Placental epithelial cell (primary cell): ENCODE results near the gene ARRB2. TPM values are rescaled to one million over a fixed set of nuclear protein-coding genes. Genes with fewer than 3 reads are reported as not detected.

Experiments
- total RNA-seq: library from RNA; depleted of rRNA; stranded (reverse); fragments of >200 nt; gene quantifications from 2 replicates; pipeline ENCODE4 v1.2.3, GENCODE V29; 2012

ARRB2 gene
- total RNA-seq = 3.9 and 6.5 TPM in 2 replicates

GRCh38 chr17:4709794-4710692, at the start of gene ARRB2:
Gene ARRB2, plus strand, starts transcription at chr17:4710632. Its CDS starts 90 bp downstream, at chr17:4710722.

GRCh38 chr17:4739122-4740024, 28.9 kb downstream of the ARRB2 start, which contains the start of the genes CXCL16 and ZMYND15:
Gene CXCL16, minus strand, starts transcription at chr17:4739928. Its CDS starts 589 bp downstream, at chr17:4739339.
Gene ZMYND15, plus strand, starts transcription at chr17:4739833. Its CDS starts 716 bp downstream, at chr17:4740549.

Other genes starting within 250 kb of the ARRB2 start
- 0.79 and 1.5 TPM in 2 replicates for gene SPNS2, start 211.8 kb upstream of the ARRB2 start, total RNA-seq
- gene MYBBP1A, start 155.2 kb upstream of the ARRB2 start, total RNA-seq = 47.9 and 57.5 TPM in 2 replicates
- gene GGT6, start 150.1 kb upstream of the ARRB2 start, total RNA-seq = not detected in 2 replicates
- 18.3 and 33.8 TPM in 2 replicates for gene SMTNL2, start 126.1 kb upstream of the ARRB2 start, total RNA-seq
- 2.7 and 5.9 TPM in 2 replicates for gene ALOX15, start 69.0 kb upstream of the ARRB2 start, total RNA-seq
- gene PELP1, start 6.5 kb upstream of the ARRB2 start, total RNA-seq = 19.2 and 46.0 TPM in 2 replicates
- 15.5 and 19.2 TPM in 2 replicates for gene MED11, start 20.8 kb downstream of the ARRB2 start, total RNA-seq
- under 0.01 TPM in 1 of 2 replicates, not detected in the other for gene ZMYND15, start 29.2 kb downstream of the ARRB2 start, total RNA-seq
- 0.79 and 5.6 TPM in 2 replicates for gene CXCL16, start 29.3 kb downstream of the ARRB2 start, total RNA-seq
- not detected in 2 replicates for gene TM4SF5, start 61.3 kb downstream of the ARRB2 start, total RNA-seq
- gene VMO1, start 75.7 kb downstream of the ARRB2 start, total RNA-seq = 0.33 TPM in 1 of 2 replicates, not detected in the other
- 0.79 TPM in 1 of 2 replicates, not detected in the other for gene GLTPD2, start 78.3 kb downstream of the ARRB2 start, total RNA-seq
- 78.5 and 282 TPM in 2 replicates for gene PSMB6, start 85.5 kb downstream of the ARRB2 start, total RNA-seq
- 54.9 and 100 TPM in 2 replicates for gene PLD2, start 96.5 kb downstream of the ARRB2 start, total RNA-seq
- 69.8 and 90.7 TPM in 2 replicates for gene MINK1, start 122.7 kb downstream of the ARRB2 start, total RNA-seq
- gene C17orf107, start 188.9 kb downstream of the ARRB2 start, total RNA-seq = 32.5 and 48.7 TPM in 2 replicates
- 0.87 and 1.6 TPM in 2 replicates for gene CHRNE, start 192.5 kb downstream of the ARRB2 start, total RNA-seq
- gene GP1BA, start 221.6 kb downstream of the ARRB2 start, total RNA-seq = not detected in 2 replicates
- gene SLC25A11, start 229.4 kb downstream of the ARRB2 start, total RNA-seq = 49.5 and 65.2 TPM in 2 replicates
- gene RNF167, start 229.6 kb downstream of the ARRB2 start, total RNA-seq = 38.5 and 60.9 TPM in 2 replicates
- 275 and 588 TPM in 2 replicates for gene PFN1, start 237.9 kb downstream of the ARRB2 start, total RNA-seq
- gene ENO3, start 240.5 kb downstream of the ARRB2 start, total RNA-seq = 3.7 and 8.2 TPM in 2 replicates